Activated CD8-positive, alpha-beta memory T cell treated with anti-CD3 and anti-CD28 coated beads, Interleukin-2, amount 50 U/mL, for 48 hours (primary cell): ENCODE results near the gene HOXA6.

Source experiments
- DNase-seq: peaks from one replicate; pipeline ENCODE4 v3.0.0-alpha.2; 2020

The HOXA6 gene

DNA sequence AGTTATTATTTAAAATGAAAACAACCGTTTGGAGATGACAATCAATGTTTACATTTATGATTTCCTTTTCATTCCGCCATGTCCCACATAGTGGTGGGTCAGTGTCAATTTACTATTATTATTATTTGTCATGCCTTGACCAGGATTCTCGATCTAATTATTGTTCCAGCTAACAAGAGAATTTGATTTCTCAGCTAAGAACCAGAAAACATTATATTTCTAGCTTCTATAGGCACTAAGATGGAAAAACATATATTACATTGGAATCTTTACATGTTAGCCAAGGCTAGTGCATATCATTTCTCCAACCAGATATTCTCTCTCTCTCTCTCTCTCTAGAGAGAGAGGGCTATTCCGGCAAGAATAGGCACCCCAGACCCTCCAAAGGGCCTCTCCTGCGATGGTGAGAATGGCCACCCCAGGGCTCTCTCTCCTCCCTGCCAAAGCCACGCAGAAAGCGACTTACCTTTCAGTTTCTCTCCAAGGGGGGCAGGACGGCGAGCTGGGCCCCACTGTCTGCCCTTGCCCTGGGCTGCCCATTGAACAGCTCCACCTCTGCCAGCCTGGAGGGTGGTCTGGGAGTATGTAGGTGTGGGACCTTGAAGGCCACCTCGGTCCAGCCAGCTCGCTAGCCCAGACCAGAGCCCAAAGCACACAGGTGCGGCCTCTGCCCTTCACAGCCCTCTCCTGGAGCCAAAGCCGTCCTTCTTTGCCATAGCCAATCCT, 2.4 kb upstream of the HOXA6 start:
- DNase-seq, result peak; percentile 51

- peak; percentile 48 for DNase-seq
Observed at GRCh38 chr7:27148756-27149641, 1.4 kb upstream of the HOXA6 start.

GRCh38 chr7:27148031-27148755, 619 bp upstream of the HOXA6 start:
- peak; percentile 46 for DNase-seq

DNA sequence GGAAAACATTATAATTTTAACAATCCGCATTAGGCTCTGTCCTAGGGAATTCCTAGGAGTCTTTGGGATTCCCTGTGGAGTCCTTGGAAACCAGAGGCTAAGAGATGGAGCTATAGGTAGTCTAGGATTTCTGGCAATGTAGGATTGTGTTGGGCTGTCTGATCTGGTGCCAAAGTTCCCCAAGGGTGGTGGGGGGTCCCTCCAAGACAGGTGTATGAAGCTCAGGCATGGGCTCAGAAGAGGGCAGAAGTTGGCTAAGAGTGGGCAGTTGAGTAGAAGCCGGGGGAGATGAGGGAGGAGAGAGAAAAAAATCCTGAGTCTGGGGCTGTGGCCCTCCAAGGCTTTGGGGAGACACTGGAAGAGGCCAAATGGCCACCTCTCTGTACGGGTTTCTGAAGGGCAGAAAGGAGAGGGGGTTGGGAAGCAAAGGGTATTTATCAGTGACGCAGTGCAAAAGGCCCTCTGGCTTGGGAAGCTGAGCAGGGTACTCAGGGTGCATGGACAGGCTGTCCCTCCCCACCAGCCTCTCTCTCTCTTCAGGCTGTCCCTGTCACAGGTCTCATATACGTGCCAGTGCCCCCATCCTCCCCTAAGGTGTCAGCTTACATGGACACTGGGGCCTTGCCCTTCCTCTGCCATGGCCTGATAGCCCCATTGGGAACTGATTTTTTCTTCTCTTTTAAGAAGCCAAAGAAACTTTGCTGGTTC, 929 bp downstream of the HOXA6 start:
- DNase-seq, result no peak

DNA sequence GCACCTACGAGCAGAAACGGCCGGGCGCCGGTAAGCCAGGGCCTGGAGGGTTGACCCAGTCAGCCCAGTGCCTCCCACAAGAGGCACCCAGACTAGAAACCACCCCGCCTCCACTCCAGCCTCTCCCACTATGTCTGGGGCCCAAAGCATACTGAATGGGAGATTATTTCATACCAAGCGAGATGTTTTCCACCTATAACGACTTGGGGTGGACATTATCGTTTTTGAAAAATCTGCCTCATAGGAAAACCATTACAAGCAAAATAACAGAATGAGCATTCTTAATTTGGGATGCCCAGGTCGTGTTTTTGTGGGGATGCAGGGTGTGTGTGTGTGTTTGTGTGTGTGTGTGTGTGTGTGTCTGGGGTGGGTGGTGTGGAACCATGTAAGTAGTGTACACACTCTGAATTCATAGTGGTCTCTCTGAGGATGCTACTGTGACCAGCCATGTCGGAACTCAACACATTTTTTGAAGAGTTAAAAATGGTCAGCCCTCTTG, 1.6 kb downstream of the HOXA6 start:
- no peak for DNase-seq

DNA sequence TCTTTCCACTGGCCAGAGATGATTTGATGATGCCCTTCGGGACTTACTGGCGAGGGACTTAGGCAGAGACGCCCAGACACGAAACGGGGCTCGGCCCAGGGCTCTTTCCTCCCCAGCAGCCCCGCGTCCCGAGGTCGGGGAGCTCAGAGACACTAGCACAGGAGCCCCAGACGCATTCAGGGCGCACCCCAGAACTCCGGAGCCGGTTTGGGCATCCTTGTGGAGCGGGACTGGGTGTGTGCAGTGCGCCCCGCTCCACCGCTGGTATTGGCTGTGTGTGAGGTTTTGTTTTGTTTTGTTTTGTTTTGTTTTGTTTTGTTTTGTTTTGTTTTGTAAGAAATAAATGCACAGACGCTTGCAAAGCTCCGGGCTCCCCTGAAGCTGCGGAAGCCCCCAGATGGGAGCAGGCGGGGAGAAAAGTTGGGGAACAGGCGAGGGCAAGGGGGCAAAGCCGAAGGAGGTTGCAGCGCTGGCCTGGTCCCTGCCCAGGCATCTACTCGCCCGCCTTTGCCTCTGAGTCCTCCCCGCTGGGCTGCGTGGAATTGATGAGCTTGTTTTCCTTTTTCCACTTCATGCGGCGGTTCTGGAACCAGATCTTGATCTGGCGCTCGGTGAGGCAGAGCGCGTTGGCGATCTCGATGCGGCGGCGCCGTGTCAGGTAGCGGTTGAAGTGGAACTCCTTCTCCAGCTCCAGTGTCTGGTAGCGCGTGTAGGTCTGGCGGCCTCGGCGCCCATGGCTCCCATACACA, 2.2 kb downstream of the HOXA6 start:
- no peak for DNase-seq

DNA sequence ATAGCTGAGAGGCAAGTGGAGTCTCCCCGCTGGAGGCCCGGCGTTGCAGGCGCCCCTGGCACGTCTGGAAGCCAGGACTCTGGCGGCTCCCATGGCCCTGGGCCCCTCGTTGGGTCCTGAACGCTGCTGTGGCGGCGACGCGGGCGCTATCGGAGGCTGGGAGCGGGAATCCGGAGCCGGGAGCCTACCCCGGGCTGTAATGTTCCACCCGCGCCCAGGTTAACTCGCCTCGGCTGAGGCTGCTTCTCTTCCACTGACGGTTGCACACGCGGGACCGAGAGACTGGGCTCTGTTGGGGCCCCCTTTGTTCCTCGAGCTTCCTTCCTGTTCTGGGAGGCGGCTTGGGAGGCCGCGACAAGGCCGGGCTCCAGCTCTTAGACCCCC, 2.8 kb downstream of the HOXA6 start:
- DNase-seq, result no peak

DNA sequence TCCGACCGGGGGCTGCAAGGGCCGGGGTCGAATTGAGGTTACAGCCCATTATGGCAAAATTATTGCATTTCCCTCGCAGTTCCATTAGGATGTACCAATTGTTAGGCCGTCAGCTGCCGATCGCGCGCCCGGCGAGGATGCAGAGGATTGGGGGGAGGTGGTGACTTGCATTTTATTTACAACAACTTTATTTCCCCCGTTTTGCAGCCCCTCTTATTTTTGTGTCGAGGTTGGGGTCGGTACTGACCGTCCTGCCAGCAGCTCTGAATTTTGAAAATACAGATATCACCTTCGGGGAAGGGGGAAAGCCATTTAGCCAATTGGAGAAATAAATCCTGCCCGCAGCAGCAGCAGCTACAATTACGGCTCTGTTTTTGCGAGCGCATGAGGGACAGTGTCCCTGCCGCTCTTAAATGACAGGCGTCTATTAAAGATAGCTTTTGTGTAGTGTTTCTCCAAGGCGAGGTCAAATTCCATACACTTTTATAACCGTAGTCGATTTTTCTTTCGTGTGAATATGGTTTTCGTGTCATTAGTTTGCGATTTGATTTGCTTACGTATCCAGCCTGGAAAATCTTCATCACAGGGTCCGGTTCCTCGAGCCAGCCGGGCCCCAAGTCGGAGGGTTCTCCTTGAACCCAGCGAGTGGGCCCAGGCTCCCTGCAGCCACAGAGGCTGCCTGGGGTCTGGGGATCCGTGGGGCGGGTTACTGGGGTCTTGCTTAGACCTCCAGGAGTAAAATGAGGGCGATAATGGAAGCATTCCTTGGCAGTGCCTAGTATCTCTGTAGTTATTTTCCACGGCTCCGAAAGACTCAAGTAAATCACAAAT, 3.4 kb downstream of the HOXA6 start:
- peak; percentile 22 for DNase-seq

DNA sequence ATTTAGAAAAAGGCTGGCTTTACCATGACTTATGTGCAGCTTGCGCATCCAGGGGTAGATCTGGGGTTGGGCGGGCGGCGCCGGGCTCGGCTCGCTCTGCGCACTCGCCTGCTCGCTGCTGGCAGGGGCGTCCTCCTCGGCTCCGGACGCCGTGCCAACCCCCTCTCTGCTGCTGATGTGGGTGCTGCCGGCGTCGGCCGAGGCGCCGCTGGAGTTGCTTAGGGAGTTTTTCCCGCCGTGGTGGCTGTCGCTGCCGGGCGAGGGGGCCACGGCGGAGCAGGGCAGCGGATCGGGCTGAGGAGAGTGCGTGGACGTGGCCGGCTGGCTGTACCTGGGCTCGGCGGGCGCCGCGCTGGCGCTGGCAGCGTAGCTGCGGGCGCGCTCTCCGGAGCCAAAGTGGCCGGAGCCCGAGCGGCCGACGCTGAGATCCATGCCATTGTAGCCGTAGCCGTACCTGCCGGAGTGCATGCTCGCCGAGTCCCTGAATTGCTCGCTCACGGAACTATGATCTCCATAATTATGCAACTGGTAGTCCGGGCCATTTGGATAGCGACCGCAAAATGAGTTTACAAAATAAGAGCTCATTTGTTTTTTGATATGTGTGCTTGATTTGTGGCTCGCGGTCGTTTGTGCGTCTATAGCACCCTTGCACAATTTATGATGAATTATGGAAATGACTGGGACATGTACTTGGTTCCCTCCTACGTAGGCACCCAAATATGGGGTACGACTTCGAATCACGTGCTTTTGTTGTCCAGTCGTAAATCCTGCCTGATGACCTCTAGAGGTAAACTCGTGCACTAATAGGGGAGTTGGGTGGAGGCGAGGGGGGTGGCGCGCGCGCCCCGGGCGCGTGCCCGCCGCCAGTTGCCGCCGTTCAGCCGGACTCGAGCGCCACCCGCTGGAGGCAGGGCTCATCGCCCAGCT, 4.3 kb downstream of the HOXA6 start, which contains the start of gene HOXA5:
TSS of gene HOXA5 (minus strand) at position 659 of the 927 bp plus-strand sequence. CDS start at position 585, 74 bp downstream.
- DNase-seq, result no peak

- peak; percentile 42 for DNase-seq
Observed at GRCh38 chr7:27142580-27143022, 5.0 kb downstream of the HOXA6 start.

- peak; percentile 32 for DNase-seq
Observed at GRCh38 chr7:27141923-27142579, 5.5 kb downstream of the HOXA6 start.

GRCh38 chr7:27141137-27141922, 6.2 kb downstream of the HOXA6 start:
- no peak for DNase-seq

DNA sequence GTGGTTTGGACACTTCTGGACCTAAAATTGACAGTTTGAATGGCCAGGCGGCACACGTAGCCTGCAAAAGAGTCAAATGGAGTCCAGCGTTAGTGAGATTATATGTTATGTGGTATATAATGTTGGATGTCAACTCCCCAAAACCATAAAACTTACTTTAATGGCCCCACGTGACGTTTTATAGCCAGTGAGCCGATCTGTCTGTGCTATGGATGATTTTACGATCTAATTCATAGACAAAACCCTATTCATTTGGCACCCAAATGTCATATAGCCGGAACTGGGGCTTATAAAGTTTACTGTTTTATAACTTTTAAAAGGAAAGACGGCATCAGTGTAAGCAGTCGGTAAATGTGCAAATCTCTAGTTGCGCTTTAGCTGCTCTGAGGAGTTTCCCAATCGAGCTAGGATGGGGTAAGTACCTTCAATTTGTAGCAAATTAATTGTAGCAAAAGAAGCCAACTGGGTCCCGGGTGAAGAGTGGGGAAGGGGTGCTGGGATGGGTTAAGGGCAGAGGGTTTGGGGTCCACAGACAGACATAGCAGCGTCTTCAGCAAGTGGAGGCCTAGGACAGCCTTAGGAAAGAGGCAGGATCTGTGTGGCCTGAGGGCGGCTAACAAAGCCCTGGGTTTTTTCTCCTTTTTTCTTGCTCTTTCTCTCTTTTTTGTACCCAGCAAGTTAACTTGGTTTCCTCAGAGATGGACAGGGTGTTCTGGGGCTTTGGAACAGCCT, 7.3 kb downstream of the HOXA6 start:
- peak; percentile 23 for DNase-seq

- peak; percentile 34 for DNase-seq
Observed at GRCh38 chr7:27139334-27140125, 8.0 kb downstream of the HOXA6 start.

DNA sequence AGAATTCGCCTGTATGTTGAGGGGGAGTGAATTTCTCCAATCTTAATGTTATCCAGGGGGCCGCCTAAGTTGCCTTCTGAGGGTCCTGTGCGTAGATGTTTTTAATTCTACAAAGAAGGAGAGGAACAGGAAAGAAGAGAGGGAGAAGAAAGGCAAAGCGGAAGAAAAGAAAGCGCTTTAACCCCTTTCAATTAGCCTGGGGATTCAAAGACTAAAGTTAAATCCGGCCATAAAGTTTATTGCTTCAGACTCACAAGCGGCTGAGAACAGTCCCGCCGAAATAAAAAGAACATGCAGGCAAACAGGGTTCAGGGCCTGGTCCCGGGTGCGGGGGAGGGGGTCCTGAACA, 8.6 kb downstream of the HOXA6 start:
- no peak for DNase-seq

GRCh38 chr7:27138472-27138871, 9.1 kb downstream of the HOXA6 start:
- no peak for DNase-seq
